ENCODE data around the gene FRMPD1.

- no peak for TF ChIP-seq ZFP3 (CRISPR knock-in tag; IDR thresholded peaks at IDR 0.05)
- no peak for TF ChIP-seq SNAI2 (CRISPR knock-in tag; IDR thresholded peaks at IDR 0.05)
- TF ChIP-seq ZFP30 (CRISPR knock-in tag; IDR thresholded peaks at IDR 0.05) = no peak
- no peak for TF ChIP-seq PPARA (CRISPR knock-in tag; IDR thresholded peaks at IDR 0.05; ENCODE audit: borderline replicate concordance)
These were observed 31.9 kb upstream of the FRMPD1 start for GRCh38 chr9:37618817-37619216.

Measured in SK-N-SH treated with all-trans-retinoic acid at 6 μM for 48 hours (cell line).